Measurements from ENCODE around the gene PPIP5K1.

GRCh38 chr15:43552256-43552655, 37.8 kb downstream of the PPIP5K1 start:
- TF ChIP-seq POLR2A (IDR thresholded peaks at IDR 0.05) (no peak), EP300 (IDR thresholded peaks at IDR 0.05) (no peak), POLR2AphosphoS5 (IDR thresholded peaks at IDR 0.05) (no peak)
- TF ChIP-seq, protein P1, sequence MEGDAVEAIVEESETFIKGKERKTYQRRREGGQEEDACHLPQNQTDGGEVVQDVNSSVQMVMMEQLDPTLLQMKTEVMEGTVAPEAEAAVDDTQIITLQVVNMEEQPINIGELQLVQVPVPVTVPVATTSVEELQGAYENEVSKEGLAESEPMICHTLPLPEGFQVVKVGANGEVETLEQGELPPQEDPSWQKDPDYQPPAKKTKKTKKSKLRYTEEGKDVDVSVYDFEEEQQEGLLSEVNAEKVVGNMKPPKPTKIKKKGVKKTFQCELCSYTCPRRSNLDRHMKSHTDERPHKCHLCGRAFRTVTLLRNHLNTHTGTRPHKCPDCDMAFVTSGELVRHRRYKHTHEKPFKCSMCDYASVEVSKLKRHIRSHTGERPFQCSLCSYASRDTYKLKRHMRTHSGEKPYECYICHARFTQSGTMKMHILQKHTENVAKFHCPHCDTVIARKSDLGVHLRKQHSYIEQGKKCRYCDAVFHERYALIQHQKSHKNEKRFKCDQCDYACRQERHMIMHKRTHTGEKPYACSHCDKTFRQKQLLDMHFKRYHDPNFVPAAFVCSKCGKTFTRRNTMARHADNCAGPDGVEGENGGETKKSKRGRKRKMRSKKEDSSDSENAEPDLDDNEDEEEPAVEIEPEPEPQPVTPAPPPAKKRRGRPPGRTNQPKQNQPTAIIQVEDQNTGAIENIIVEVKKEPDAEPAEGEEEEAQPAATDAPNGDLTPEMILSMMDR (IDR thresholded peaks at IDR 0.05), result no peak
